ENCODE data around the gene TINAGL1. TPM values are rescaled to one million over a fixed set of nuclear protein-coding genes. Genes with fewer than 3 reads are reported as not detected.

TINAGL1 gene
- total RNA-seq, 1 experiment from 2014 or later, result 0.23 TPM

- DNase-seq (ENCODE audit: low spot score), result no peak
Measured at GRCh38 chr1:31607360-31607759, 31.0 kb downstream of the TINAGL1 start.

GRCh38 chr1:31609514-31610118, 33.3 kb downstream of the TINAGL1 start:
- no peak for DNase-seq (ENCODE audit: low spot score)

DNA sequence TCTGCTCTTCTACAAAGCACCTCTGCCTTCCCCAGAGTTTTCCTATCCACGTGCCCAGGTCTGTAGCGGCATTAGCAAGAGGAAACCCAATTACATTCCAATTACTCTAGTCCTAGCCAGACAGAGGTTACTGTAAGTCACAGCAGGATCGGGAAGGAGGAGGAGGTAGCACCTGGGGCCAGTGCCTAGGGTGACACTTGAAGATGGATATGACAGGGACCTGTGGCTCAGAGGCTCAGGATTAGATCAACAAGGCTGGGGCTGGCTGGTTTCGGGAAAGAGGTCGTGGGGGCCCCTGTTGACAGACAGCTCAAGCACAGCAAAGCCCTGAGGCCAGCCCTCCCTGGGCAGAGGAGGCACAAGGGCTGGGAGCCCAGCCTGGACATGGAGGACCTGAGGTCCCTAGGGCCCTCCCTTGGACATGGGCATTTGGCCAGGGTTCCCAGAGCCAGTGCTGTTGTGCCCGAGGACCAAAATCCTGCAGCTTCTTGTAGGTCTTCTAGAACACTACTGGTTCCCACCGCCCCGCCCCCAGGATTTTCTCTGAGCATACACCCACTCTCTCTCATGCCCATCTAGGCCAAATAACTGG, 38.2 kb downstream of the TINAGL1 start:
- DNase-seq (ENCODE audit: low spot score), result no peak

DNA sequence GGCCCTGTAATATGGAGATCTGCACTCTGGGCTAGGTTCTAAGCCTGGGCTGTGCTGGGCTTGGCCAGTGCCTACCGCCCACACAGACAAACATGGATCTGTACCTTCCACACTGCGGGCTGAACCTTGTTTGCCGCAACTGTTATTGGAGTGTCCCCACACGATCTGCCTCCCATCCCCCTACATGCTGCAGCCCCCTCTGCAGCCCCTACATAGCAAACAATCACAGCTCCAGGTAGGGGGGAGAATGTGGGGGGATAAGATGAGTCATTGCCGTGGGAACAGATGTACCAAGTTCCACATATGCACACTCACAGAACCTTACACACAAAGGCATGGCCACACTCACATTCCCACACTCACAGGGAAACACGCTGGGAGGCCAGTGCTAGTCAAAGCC, 39.1 kb downstream of the TINAGL1 start:
- no peak for DNase-seq (ENCODE audit: low spot score)

- DNase-seq (ENCODE audit: low spot score), result no peak
Measured at GRCh38 chr1:31615939-31616338, 39.6 kb downstream of the TINAGL1 start.

DNA sequence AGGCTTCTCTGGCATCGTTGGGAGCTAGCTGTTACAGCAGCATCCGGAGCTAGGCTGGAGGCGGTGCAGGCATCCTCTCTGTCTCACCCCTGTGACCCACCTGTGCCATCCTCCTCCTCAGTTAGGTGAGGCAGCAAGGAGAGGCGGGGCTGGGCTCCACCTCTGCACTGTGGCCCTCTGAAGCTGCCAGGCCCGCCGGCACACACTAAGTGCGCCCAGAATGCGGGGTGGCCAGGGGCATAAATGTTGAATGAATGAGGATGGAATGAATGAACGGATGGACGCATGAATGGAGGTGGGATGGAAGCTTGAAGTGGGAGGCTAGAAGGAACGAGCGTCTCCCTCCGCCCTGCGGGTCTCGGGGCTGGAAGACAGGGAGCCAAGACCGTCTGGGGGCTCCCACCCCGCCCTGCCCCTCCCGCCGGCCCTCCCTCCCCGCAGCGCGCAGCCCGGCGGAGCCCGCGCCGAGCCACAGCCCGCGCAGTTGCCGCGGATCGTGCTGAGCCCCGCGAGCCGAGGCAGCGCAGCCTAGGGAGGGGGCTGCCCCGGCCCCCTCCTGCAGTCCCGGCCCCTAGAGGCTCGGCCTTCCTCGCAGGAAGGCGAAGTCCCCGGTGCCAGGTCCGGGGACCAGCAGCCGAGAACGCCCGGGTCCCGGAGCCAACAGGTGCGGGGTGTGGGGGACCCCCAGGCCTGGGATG, 41.1 kb downstream of the TINAGL1 start, which contains the start of gene HCRTR1:
TSS of gene HCRTR1 (plus strand) at position 472 of the 698 bp plus-strand sequence. CDS start 1,504 bp downstream, outside the sequence.
- no peak for DNase-seq (ENCODE audit: low spot score)

- no peak for DNase-seq (ENCODE audit: low spot score)
Measured at GRCh38 chr1:31617916-31618746, 41.8 kb downstream of the TINAGL1 start.

DNA sequence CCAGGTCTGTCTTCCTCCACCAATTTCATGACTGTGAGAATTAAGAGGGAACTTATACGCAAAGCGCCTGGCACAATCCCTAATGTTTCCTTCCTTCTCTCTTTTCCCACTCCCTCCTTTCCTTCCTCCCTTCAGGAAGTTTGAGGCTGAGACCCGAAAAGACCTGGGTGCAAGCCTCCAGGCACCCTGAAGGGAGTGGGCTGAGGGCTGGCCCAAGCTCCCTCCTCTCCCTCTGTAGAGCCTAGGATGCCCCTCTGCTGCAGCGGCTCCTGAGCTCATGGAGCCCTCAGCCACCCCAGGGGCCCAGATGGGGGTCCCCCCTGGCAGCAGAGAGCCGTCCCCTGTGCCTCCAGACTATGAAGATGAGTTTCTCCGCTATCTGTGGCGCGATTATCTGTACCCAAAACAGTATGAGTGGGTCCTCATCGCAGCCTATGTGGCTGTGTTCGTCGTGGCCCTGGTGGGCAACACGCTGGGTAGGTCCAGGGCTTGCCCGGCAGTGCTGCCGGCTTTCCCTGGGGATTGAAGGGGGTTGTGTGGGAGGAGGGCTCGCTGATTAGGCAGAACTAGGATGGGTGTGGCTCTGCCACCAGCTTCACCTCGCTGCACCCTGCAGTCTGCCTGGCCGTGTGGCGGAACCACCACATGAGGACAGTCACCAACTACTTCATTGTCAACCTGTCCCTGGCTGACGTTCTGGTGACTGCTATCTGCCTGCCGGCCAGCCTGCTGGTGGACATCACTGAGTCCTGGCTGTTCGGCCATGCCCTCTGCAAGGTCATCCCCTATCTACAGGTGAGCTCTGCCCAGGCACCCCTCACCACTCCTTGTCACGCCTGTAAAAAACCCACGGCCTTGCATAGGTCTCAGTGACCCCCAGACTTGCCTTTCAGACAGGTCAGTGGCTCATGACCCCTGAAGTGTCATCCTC, 42.9 kb downstream of the TINAGL1 start:
- DNase-seq (ENCODE audit: low spot score), result no peak

DNA sequence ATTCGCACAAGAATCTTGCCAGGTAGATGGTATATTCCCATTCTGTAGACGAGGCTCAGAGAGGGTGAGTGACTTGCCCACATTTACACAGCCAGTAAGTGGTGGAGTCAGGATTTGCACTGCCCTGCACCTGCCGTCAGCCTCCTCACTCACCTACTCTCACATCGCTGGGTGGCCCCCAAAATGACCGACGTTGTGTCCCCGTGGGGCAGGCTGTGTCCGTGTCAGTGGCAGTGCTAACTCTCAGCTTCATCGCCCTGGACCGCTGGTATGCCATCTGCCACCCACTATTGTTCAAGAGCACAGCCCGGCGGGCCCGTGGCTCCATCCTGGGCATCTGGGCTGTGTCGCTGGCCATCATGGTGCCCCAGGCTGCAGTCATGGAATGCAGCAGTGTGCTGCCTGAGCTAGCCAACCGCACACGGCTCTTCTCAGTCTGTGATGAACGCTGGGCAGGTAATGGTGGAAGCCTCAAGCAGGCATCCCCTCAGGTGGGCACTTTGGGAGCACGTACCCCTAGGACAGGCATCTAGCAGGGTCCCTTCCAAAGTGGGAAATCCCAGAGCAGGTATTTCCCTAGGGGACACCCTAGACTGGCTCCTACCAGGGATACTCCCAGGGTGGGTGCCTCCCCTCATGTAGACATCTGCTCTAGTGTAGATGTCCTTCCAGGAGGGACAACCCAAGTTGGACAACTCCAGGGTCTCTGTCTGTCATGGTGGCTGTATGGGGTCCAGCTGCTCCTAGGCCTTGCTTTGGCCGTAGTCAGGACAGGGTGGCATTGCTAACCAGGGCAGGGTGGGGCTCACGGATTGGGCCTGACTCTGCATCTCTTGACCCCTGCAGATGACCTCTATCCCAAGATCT, 44.5 kb downstream of the TINAGL1 start:
- no peak for DNase-seq (ENCODE audit: low spot score)

- DNase-seq (ENCODE audit: low spot score), result no peak
Measured at GRCh38 chr1:31621498-31621820, 45.1 kb downstream of the TINAGL1 start.

- DNase-seq (ENCODE audit: low spot score), result no peak
Measured at GRCh38 chr1:31621847-31622730, 45.8 kb downstream of the TINAGL1 start.

GRCh38 chr1:31623365-31623764, 47.0 kb downstream of the TINAGL1 start:
- no peak for DNase-seq (ENCODE audit: low spot score)

DNA sequence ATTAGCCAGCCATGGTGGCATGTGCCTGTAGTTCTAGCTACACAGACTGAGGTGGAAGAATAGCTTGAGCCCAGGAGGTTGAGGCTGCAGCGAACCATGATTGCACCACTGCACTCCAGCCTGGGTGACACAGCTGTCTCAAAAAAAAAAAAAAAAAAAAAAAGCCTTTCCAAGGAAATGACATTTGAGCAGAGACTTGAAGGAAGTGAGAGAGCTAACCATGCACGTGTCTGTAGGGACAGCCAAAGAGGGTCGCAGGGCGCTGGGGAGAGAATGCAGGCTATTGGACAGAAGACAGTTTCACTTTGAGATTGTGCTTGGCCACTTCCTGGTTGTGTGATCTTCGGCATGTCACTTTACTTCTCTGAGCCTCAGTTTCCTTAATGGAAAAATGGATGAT, 48.0 kb downstream of the TINAGL1 start:
- no peak for DNase-seq (ENCODE audit: low spot score)

DNA sequence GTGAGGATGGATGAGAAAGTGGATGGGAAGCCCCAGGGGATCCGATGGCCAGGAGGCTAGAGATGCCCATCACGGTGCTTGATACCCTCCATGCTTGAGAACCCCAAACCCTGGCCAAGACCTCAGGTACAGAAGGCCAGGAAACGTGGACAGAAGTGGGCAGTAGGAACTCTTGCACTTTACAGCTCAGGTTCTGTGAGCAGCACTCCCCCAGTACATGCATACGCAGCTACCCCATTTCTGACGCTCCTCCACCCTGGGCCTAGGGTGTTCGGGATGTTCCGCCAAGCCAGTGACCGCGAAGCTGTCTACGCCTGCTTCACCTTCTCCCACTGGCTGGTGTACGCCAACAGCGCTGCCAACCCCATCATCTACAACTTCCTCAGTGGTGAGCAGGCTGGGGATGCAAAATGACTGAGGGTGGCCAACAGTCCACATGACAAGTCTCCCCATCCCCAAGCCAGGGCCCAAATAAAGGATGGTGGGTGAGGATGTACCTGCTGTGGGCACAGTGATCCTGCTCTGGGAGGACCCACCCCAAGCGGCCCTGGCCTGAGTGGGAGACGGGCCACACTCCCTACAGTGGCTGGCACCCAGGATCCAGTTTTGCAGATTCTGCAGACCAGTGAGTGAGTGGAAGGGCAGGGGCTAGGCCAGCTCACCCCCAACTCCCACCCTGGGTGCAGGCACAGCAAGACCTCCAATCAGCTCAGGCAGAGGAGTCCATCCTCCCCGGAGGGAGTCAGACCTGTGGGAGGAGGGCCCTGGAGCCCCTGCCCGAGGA, 48.6 kb downstream of the TINAGL1 start:
- DNase-seq (ENCODE audit: low spot score), result no peak

GRCh38 chr1:31625561-31626222, 49.4 kb downstream of the TINAGL1 start:
- DNase-seq (ENCODE audit: low spot score), result no peak

- DNase-seq (ENCODE audit: low spot score), result no peak
Measured at GRCh38 chr1:31626223-31627207, 50.2 kb downstream of the TINAGL1 start.
